GM18907 (cell line): ENCODE results near the gene DDX4.

Experiments
- ATAC-seq: cut with Tn5 transposase; IDR thresholded peaks from one replicate; pipeline ENCODE4 v1.9.1; 2021; ENCODE audit warnings: mild to moderate bottlenecking, moderate library complexity; ENCODE audit not compliant: unreplicated experiment

DDX4 gene

DNA sequence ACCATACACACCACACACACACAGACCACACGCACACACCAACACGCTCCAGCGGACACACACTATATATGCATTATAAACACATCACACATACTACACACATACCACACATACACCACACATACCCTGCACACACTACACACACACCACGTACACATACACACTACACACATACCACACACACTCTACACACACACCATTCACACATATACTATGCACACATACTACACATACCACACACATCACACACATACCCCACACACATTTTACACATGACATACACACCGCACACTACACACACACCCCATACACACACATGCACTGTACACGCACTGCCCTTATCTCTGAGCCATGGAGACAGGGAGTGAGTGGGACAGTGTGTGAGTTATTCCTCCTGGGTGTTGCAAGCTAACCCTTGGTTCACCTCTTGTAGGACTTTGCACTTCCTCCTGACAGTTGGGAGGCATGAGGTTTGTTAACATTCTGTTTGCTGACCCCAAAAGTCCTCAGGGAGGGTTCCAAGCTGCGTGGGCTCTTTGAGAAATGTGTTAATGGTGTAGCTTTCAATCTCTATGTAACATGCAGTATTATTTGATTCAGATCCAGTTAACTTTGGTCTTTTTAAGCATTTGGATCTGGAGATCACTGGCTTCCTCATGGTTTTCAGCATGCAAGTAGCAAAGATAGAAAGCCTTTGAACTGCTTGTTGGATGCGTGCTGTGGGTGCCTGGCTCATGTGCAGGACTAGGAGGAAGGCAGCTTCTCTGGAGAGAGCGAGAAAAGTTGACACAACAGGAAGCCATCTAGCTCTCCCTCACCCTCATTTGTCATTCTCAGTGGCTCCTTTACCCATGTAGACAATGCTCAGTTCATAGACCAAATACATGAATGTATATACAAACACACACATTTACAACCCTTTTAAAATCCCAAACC lies 127.0 kb downstream of the DDX4 start:
- no peak for ATAC-seq

DNA sequence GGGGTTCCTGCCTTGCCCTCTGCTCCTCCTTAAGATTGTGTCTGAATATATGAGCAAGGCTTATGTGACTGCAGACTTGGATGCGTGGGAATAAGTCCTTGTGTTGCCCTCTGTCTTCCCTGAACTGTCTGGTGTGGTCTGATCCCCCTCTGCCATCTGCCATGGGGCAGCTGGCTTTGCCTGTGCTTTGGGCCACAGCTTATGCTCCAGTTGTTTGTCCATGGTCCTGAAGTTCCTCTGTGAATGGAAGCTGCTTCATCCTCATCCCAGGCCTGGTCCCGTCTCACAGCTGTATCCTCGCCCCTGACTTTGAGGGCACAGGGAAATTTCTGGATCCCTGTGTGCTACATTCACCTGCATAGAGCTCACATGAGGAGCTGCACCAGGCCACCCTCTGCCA lies 128.0 kb downstream of the DDX4 start:
- ATAC-seq: no peak

DNA sequence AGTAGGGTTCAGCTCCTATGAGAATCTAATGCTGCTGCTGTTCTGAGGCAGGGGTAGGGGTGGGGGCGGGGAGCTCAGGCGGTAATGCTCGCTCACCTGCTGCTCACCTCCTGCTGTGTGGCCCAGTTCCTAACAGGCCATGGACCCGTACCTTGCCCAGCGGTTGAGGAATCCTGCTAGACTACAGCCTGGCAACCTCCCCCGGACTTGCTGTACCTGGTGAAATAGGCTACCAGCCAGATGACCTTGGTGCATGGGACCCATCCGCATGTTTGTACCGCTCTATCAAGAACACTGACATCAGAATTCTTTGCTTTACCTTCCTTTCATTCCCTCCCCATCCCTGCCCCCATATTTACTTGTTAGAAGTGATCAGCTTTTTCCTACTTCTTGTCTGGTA lies 128.6 kb downstream of the DDX4 start:
- ATAC-seq: no peak
